Thyroid gland (tissue), 4 donors: ENCODE measurements around the gene NCKAP5. TPM values are rescaled to one million over a fixed set of nuclear protein-coding genes. Genes with fewer than 3 reads are reported as not detected.

ENCODE experiments used
- DNase-seq, 2 donors: peaks; one replicate each; pipeline ENCODE4 v3.0.0-alpha.2; 2019
- H3K27ac ChIP-seq, 3 donors: fragments of 200-600 bp; sonication (generic); 1 replicate in 2 of 3; 2 replicates in 1 of 3; pipeline ENCODE4 v1.5.1; 2016 to 2019; ENCODE audit warnings: mild to moderate bottlenecking in 1 of 3, moderate library complexity in 1 of 3
- H3K27me3 ChIP-seq: fragments of 200-600 bp; sonication (generic); one replicate; pipeline ENCODE4 v1.5.1; 2019
- H3K36me3 ChIP-seq, 2 donors: fragments of 200-600 bp; sonication (generic); one replicate each; pipeline ENCODE4 v1.5.1; 2016 to 2019
- H3K4me1 ChIP-seq, 2 donors: fragments of 200-600 bp; sonication (generic); one replicate each; pipeline ENCODE4 v1.5.1; 2017 to 2019
- H3K4me3 ChIP-seq, 3 donors: fragments of 200-600 bp; sonication (generic); replicated peaks in 1 of 3; 1 replicate in 2 of 3; 2 replicates in 1 of 3; pipeline ENCODE4 v1.5.1; 2016; ENCODE audit warnings: mild to moderate bottlenecking in 1 of 3
- H3K9me3 ChIP-seq: fragments of 200-600 bp; sonication (generic); one replicate; pipeline ENCODE4 v1.5.1; 2017
- CTCF ChIP-seq, 6 experiments: fragments of 200-600 bp in 3 of 6; fragments of 450-650 bp in 3 of 6; sonication (generic) in 3 of 6; IDR thresholded peaks; one replicate each; pipeline ENCODE4 v1.5.1; 2016 to 2019; ENCODE audit warnings: antibody characterized with exemption in 6 of 6, mild to moderate bottlenecking in 2 of 6, inconsistent platforms in 1 of 6, moderate library complexity in 1 of 6
- POLR2A ChIP-seq, 2 donors: fragments of 450-650 bp; IDR thresholded peaks; one replicate each; pipeline ENCODE4 v1.6.1; 2017; ENCODE audit warnings: antibody characterized with exemption in 2 of 2, mild to moderate bottlenecking in 2 of 2, moderate library complexity in 1 of 2
- WGBS, 2 donors: methylation state at CpG; one replicate each; pipeline ENCODE4 v1.1.5; 2017; 5-methylcytosine and 5-hydroxymethylcytosine counted together
- intact Hi-C: fragments of 100-400 bp; cut with DNase I; formaldehyde crosslinking; loops from one replicate; pipeline ENCODE4 v1.15.1; 2023
- total RNA-seq, 4 donors: library from RNA; depleted of rRNA; stranded (reverse); fragments of >200 nt; gene quantifications; one replicate each; pipeline ENCODE4 v1.2.3, GENCODE V29; 2016

Gene NCKAP5
- total RNA-seq, 4 donors from 2014 or later: 0.45 to 1.2 (median 0.76) TPM

- TF ChIP-seq POLR2A (IDR thresholded peaks at IDR 0.05) (no peak), CTCF (IDR thresholded peaks at IDR 0.05) (no peak)
- no peak overlapping the region for H3K27ac ChIP-seq
- intact Hi-C loops: no loop called here
- no peak for DNase-seq
- H3K27me3 ChIP-seq: no peaks in the 10 kb centered on the region
- no peaks in the 10 kb centered on the region for H3K9me3 ChIP-seq
- H3K4me1 ChIP-seq: no peaks in the 10 kb centered on the region
- 93 to 96% methylated on average over 4 of the region's 4 CpGs for WGBS, 2 donors
- H3K36me3 ChIP-seq: no peaks in the 10 kb centered on the region
- H3K4me3 ChIP-seq: no peak overlapping the region
Observed at GRCh38 chr2:132941296-132942020, 626.8 kb downstream of the NCKAP5 start.

DNA sequence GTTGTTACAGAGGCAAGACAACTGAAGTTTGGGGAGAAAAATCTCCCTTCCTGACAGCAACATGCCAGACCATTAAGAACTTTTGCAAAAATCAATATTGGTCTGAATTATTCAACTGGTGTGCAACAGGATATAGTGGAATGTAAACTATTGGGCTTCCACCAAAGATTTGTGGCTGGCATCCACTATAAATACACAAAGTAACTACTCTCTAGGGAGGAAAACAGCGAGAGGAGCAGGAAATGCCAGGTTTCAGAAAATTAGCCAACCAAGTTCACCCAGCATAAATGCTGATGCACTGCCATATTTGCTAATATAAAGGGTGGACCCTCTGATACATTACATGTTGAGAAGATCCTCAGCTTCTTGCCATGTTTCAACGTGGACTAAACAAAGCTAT is 630.6 kb downstream of the NCKAP5 start:
- H3K36me3 ChIP-seq: no peaks in the 10 kb centered on the region
- no peaks in the 10 kb centered on the region for H3K27me3 ChIP-seq
- no peaks in the 10 kb centered on the region for H3K4me1 ChIP-seq
- intact Hi-C loops: no loop called here
- no peaks in the 10 kb centered on the region for H3K9me3 ChIP-seq
- 51 to 70% methylated on average over 2 of the region's 2 CpGs for WGBS, 2 donors
- no peak overlapping the region for H3K4me3 ChIP-seq
- no peak for DNase-seq
- TF ChIP-seq CTCF (IDR thresholded peaks at IDR 0.05) (no peak), POLR2A (IDR thresholded peaks at IDR 0.05) (no peak)
- H3K27ac ChIP-seq: no peak overlapping the region

DNA sequence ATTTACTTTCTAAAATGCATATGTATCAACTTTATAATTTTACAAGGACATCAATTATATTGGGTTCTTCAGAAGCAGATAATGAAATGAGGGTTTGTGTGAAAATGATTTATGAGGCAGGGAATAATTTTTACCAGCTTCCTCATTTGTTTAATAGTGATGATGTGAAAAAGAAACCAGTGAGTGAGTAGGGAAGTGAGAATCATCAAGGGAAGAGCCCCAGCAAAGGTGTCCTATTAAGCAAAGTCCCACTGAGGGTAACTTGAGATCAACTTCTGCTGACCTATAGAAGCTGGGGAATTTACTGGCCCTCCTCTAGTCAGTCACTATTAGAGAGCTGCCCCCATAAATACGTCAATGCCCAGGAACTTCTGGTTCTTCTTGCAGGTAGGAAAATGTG is 631.5 kb downstream of the NCKAP5 start:
- Histone ChIP-seq H3K36me3 (no peaks in the 10 kb centered on the region), H3K27me3 (no peaks in the 10 kb centered on the region), H3K9me3 (no peaks in the 10 kb centered on the region), H3K4me3 (no peak overlapping the region), H3K27ac (no peak overlapping the region), H3K4me1 (no peaks in the 10 kb centered on the region)
- intact Hi-C loops: no loop called here
- DNase-seq: no peak
- 64 to 89% methylated on average over 1 of the region's 1 CpG for WGBS, 2 donors
- no peak for TF ChIP-seq POLR2A (IDR thresholded peaks at IDR 0.05)
- no peak for TF ChIP-seq CTCF (IDR thresholded peaks at IDR 0.05)

- TF ChIP-seq CTCF (IDR thresholded peaks at IDR 0.05) (no peak), POLR2A (IDR thresholded peaks at IDR 0.05) (no peak)
- 59 to 69% methylated on average over 1 of the region's 1 CpG for WGBS, 2 donors
Observed at GRCh38 chr2:132936261-132936660, 632.0 kb downstream of the NCKAP5 start.

DNA sequence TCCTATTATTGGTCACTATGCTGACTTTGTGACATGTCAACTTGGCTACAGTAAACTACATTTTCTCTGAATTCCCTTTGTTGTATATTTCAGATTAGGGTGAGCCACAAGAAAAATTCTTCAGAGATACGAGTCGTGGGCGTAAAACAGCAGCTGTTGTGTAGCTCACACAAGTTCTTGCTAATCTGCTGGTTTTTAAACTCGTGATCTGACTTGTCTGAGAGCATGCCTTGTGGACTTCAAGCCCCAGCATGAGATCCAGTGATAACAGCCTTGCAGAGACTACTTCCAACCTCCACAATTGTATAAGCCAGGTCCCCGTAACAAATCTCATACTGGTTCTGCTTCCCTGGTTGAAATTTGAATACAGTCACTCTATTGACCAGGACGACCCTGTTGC is 638.5 kb downstream of the NCKAP5 start:
- no peaks in the 10 kb centered on the region for H3K4me1 ChIP-seq
- no peaks in the 10 kb centered on the region for H3K36me3 ChIP-seq
- H3K27me3 ChIP-seq: no peaks in the 10 kb centered on the region
- 78 to 80% methylated on average over 6 of the region's 6 CpGs for WGBS, 2 donors
- no peak for DNase-seq
- TF ChIP-seq CTCF (IDR thresholded peaks at IDR 0.05): no peak
- TF ChIP-seq POLR2A (IDR thresholded peaks at IDR 0.05): no peak
- H3K27ac ChIP-seq: no peak overlapping the region
- no peak overlapping the region for H3K4me3 ChIP-seq
- intact Hi-C loops: no loop called here
- no peaks in the 10 kb centered on the region for H3K9me3 ChIP-seq

More at GRCh38 chr2:132936261-132936660, 632.0 kb downstream of the NCKAP5 start:
- H3K36me3 ChIP-seq: no peaks in the 10 kb centered on the region
- H3K4me1 ChIP-seq: no peaks in the 10 kb centered on the region
- no peaks in the 10 kb centered on the region for H3K27me3 ChIP-seq
- no peaks in the 10 kb centered on the region for H3K9me3 ChIP-seq
- H3K27ac ChIP-seq: no peak overlapping the region
- intact Hi-C loops: no loop called here
- DNase-seq: no peak
- H3K4me3 ChIP-seq: no peak overlapping the region
